Chondrocyte (in vitro differentiated cells): Measurements from ENCODE around the gene MAT1A. TPM values are rescaled to one million over a fixed set of nuclear protein-coding genes. Genes with fewer than 3 reads are reported as not detected.
A peak's percentile ranks its signal among the peaks of the same experiment; 100 is the strongest.

Experiments
- DNase-seq: peaks from one replicate; pipeline ENCODE4 v3.0.0; 2021; ENCODE audit warnings: mixed read lengths, low spot score
- H3K27ac Mint-ChIP-seq: one replicate; pipeline ENCODE4 v1.8.0; 2021; ENCODE audit warnings: mild to moderate bottlenecking, moderate library complexity, mixed read lengths; ENCODE audit not compliant: unreplicated experiment
- H3K27me3 Mint-ChIP-seq: 2 replicates; pipeline ENCODE4 v1.8.0; 2021; ENCODE audit warnings: low read depth, mixed read lengths
- H3K36me3 Mint-ChIP-seq: 2 replicates; pipeline ENCODE4 v1.8.0; 2021; ENCODE audit warnings: low read depth, mixed read lengths
- H3K4me1 Mint-ChIP-seq: 2 replicates; pipeline ENCODE4 v1.8.0; 2021; ENCODE audit warnings: low read depth, mild to moderate bottlenecking, mixed read lengths
- H3K4me3 Mint-ChIP-seq: one replicate; pipeline ENCODE4 v1.8.0; 2021; ENCODE audit warnings: mild to moderate bottlenecking, moderate library complexity, mixed read lengths; ENCODE audit not compliant: unreplicated experiment
- H3K9me3 Mint-ChIP-seq: 2 replicates; pipeline ENCODE4 v1.8.0; 2021; ENCODE audit warnings: low read depth, mixed read lengths
- total RNA-seq: library from RNA; stranded (reverse); gene quantifications from 3 replicates; pipeline ENCODE4 v1.2.1, GENCODE V29; 2021
- TF ChIP-seq, protein P1 (sequence below): fragments of 200-600 bp; sonication (generic); IDR thresholded peaks from 2 replicates; pipeline ENCODE4 v1.5.0; 2021; ENCODE audit warnings: antibody characterized with exemption, mild to moderate bottlenecking, moderate library complexity

MAT1A gene
- total RNA-seq, 1 donor from 2014 or later, result not detected

GRCh38 chr10:80283119-80283518 lies 6.3 kb downstream of the MAT1A start:
- no peak for DNase-seq
- Mint-ChIP-seq H3K4me1 (no peaks in the 10 kb centered on the region), H3K36me3 (no peaks in the 10 kb centered on the region), H3K27me3 (peaks cover 20% of the 10 kb centered on the region), H3K4me3 (no peak overlapping the region), H3K27ac (no peak overlapping the region), H3K9me3 (no peaks in the 10 kb centered on the region)
- TF ChIP-seq, protein P1, sequence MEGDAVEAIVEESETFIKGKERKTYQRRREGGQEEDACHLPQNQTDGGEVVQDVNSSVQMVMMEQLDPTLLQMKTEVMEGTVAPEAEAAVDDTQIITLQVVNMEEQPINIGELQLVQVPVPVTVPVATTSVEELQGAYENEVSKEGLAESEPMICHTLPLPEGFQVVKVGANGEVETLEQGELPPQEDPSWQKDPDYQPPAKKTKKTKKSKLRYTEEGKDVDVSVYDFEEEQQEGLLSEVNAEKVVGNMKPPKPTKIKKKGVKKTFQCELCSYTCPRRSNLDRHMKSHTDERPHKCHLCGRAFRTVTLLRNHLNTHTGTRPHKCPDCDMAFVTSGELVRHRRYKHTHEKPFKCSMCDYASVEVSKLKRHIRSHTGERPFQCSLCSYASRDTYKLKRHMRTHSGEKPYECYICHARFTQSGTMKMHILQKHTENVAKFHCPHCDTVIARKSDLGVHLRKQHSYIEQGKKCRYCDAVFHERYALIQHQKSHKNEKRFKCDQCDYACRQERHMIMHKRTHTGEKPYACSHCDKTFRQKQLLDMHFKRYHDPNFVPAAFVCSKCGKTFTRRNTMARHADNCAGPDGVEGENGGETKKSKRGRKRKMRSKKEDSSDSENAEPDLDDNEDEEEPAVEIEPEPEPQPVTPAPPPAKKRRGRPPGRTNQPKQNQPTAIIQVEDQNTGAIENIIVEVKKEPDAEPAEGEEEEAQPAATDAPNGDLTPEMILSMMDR, result no peak

- Mint-ChIP-seq H3K27ac (peak overlapping the region; percentile 10), H3K4me3 (no peak overlapping the region), H3K36me3 (no peaks in the 10 kb centered on the region), H3K9me3 (no peaks in the 10 kb centered on the region), H3K27me3 (peaks cover 19% of the 10 kb centered on the region), H3K4me1 (no peaks in the 10 kb centered on the region)
- no peak for DNase-seq
- TF ChIP-seq, protein P1, result no peak
Observed at GRCh38 chr10:80281784-80282765, 7.4 kb downstream of the MAT1A start.

- no peak overlapping the region for H3K4me3 Mint-ChIP-seq
- no peak overlapping the region for H3K27ac Mint-ChIP-seq
- TF ChIP-seq, protein P1, result no peak
- no peaks in the 10 kb centered on the region for H3K36me3 Mint-ChIP-seq
- H3K4me1 Mint-ChIP-seq, result no peaks in the 10 kb centered on the region
- H3K27me3 Mint-ChIP-seq, result peaks cover 14% of the 10 kb centered on the region
- no peaks in the 10 kb centered on the region for H3K9me3 Mint-ChIP-seq
- DNase-seq, result no peak
Observed at GRCh38 chr10:80281292-80281691, 8.2 kb downstream of the MAT1A start.

GRCh38 chr10:80280071-80280800 lies 9.2 kb downstream of the MAT1A start:
- no peak for DNase-seq
- no peaks in the 10 kb centered on the region for H3K4me1 Mint-ChIP-seq
- H3K27ac Mint-ChIP-seq, result no peak overlapping the region
- H3K4me3 Mint-ChIP-seq, result no peak overlapping the region
- H3K36me3 Mint-ChIP-seq, result no peaks in the 10 kb centered on the region
- TF ChIP-seq, protein P1, result no peak
- H3K9me3 Mint-ChIP-seq, result no peaks in the 10 kb centered on the region
- H3K27me3 Mint-ChIP-seq, result peaks cover 15% of the 10 kb centered on the region

DNA sequence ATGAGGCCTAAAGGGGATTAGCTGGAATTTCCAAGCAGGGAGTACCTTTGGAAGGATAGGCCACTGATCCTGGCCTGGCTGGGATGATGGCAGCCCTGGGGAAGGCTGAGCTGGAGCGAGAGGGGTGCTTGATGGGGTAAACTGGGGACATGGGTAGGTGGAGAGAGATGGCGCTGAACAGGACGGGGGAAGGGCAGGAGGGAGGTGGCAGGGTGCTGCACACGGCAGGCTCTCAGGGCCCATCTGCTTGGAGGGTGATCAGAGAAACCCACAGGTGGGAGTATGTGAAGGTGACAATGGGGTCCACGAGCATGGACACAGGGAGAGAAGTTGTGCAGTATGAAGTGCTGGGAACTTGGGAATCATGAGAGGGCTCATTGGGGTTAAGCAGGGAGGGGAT lies 10.3 kb downstream of the MAT1A start:
- DNase-seq, result no peak
- no peaks in the 10 kb centered on the region for H3K9me3 Mint-ChIP-seq
- no peak overlapping the region for H3K27ac Mint-ChIP-seq
- no peak overlapping the region for H3K4me3 Mint-ChIP-seq
- no peaks in the 10 kb centered on the region for H3K4me1 Mint-ChIP-seq
- TF ChIP-seq, protein P1, result no peak
- peaks cover 15% of the 10 kb centered on the region for H3K27me3 Mint-ChIP-seq
- no peaks in the 10 kb centered on the region for H3K36me3 Mint-ChIP-seq
